VCaP (cell line): Measurements from ENCODE around the gene EDEM1.

ENCODE experiments used
- H3K27ac ChIP-seq: fragments of 450-650 bp; 2 replicates; pipeline ENCODE4 v1.5.1; 2017
- TF ChIP-seq, protein P1 (sequence below): fragments of 450-650 bp; conservative IDR thresholded peaks from 2 replicates; pipeline ENCODE4 v1.5.1; 2017; ENCODE audit warnings: mild to moderate bottlenecking, moderate library complexity

EDEM1 gene

GRCh38 chr3:5181469-5182141 is 5.9 kb upstream of the EDEM1 start:
- TF ChIP-seq, protein P1, sequence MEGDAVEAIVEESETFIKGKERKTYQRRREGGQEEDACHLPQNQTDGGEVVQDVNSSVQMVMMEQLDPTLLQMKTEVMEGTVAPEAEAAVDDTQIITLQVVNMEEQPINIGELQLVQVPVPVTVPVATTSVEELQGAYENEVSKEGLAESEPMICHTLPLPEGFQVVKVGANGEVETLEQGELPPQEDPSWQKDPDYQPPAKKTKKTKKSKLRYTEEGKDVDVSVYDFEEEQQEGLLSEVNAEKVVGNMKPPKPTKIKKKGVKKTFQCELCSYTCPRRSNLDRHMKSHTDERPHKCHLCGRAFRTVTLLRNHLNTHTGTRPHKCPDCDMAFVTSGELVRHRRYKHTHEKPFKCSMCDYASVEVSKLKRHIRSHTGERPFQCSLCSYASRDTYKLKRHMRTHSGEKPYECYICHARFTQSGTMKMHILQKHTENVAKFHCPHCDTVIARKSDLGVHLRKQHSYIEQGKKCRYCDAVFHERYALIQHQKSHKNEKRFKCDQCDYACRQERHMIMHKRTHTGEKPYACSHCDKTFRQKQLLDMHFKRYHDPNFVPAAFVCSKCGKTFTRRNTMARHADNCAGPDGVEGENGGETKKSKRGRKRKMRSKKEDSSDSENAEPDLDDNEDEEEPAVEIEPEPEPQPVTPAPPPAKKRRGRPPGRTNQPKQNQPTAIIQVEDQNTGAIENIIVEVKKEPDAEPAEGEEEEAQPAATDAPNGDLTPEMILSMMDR: no peak
- H3K27ac ChIP-seq: peak overlapping the region; percentile 73

DNA sequence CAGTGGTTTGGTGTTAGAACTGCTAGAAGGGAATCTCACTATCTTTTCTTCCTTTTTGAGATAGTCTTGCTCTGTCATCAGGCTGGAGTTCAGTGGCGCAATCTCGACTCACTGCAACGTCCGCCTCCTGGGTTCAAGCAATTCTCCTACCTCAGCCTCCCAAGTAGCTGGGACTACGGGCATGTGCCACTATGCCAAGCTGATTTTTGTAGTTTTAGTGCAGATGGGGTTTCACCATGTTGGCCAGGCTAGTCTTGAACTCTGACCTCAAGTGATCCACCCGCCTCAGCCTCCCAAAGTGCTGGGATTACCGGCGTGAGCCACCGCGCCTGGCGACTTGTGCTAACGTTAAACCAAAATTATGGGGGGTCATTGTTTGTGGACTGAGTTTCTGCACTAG is 3.8 kb upstream of the EDEM1 start:
- H3K27ac ChIP-seq: peak overlapping the region; percentile 14; the same call in 1 of the 2 replicates

GRCh38 chr3:5184499-5184898 is 3.0 kb upstream of the EDEM1 start:
- TF ChIP-seq, protein P1: no peak
- H3K27ac ChIP-seq: peak overlapping the region; percentile 14; the same call in 1 of the 2 replicates

DNA sequence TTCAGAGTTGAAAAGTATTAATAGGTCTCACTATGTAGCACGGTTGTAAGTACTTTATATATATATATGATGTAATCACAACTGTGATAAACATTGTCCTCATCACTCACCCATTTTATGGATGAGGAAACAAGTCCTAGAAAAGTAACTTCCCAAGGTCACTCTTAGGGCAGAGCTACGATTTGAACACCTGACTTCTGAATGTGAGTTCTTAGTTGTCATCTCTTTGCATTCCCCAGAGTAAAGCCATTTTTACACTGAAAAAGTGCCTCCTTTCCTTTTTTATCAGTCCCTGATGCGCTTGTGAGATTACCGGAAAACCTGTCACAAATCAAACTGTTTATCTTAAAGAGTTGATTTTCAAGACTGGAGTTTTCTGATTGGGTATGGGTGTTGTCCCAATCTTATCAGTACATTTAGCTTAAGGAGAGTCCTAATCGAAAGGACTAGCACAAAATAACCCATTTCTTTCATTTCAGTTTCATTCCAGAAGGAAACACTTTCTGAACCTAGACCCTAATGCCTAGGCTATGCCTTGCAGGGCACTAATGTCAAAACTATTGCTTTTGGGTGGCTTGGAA is 2.3 kb upstream of the EDEM1 start:
- H3K27ac ChIP-seq: no peak overlapping the region
- TF ChIP-seq, protein P1: no peak

- TF ChIP-seq, protein P1: no peak
Observed at GRCh38 chr3:5186089-5186857, 1.2 kb upstream of the EDEM1 start.

GRCh38 chr3:5186858-5187155 is 700 bp upstream of the EDEM1 start:
- TF ChIP-seq, protein P1: no peak
- H3K27ac ChIP-seq: peak overlapping the region; percentile 94; the same call in 1 of the 2 replicates

More at GRCh38 chr3:5186089-5186857, 1.2 kb upstream of the EDEM1 start:
- peak overlapping the region; percentile 94; the same call in 1 of the 2 replicates for H3K27ac ChIP-seq

DNA sequence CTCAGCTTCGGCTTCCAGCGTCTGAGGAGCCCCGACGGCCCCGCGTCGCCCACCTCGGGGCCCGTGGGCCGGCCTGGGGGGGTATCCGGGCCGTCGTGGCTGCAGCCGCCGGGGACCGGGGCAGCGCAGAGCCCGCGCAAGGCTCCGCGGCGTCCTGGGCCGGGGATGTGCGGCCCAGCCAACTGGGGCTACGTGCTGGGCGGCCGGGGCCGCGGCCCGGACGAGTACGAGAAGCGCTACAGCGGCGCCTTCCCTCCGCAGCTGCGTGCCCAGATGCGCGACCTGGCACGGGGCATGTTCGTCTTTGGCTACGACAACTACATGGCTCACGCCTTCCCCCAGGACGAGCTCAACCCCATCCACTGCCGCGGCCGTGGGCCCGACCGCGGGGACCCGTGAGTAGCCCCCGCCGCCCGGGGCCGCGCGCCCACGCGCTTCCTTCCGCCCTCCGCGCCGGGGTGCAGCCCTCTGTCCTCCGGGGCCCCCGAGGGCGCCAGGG is 462 bp downstream of the EDEM1 start:
- TF ChIP-seq, protein P1: no peak
- peak overlapping the region; percentile 94 for H3K27ac ChIP-seq
